BLaER1 (cell line): ENCODE measurements around the gene MSMB.
A peak's percentile ranks its signal among the peaks of the same experiment; 100 is the strongest.

ENCODE experiments used
- H3K27ac ChIP-seq: shearing (Covaris generic); formaldehyde crosslinking; 2 replicates; pipeline ENCODE4 v1.8.1; 2022
- H3K27me3 ChIP-seq: shearing (Covaris generic); formaldehyde crosslinking; 2 replicates; pipeline ENCODE4 v1.8.1; 2022
- H3K36me3 ChIP-seq: shearing (Covaris generic); formaldehyde crosslinking; 2 replicates; pipeline ENCODE4 v1.8.1; 2022
- H3K4me1 ChIP-seq: shearing (Covaris generic); formaldehyde crosslinking; 2 replicates; pipeline ENCODE4 v1.8.1; 2022
- H3K4me2 ChIP-seq: shearing (Covaris generic); formaldehyde crosslinking; 2 replicates; pipeline ENCODE4 v1.8.1; 2022
- H3K4me3 ChIP-seq: shearing (Covaris generic); formaldehyde crosslinking; 2 replicates; pipeline ENCODE4 v1.8.1; 2022
- H3K9ac ChIP-seq: shearing (Covaris generic); formaldehyde crosslinking; 2 replicates; pipeline ENCODE4 v1.8.1; 2022
- H3K9me3 ChIP-seq: shearing (Covaris generic); formaldehyde crosslinking; 2 replicates; pipeline ENCODE4 v1.8.1; 2022
- H4K20me1 ChIP-seq: shearing (Covaris generic); formaldehyde crosslinking; 2 replicates; pipeline ENCODE4 v1.8.1; 2022
- Cebpa-rat ChIP-seq: shearing (Covaris generic); IDR thresholded peaks from 2 replicates; pipeline ENCODE4 v1.8.1; 2022

MSMB gene

DNA sequence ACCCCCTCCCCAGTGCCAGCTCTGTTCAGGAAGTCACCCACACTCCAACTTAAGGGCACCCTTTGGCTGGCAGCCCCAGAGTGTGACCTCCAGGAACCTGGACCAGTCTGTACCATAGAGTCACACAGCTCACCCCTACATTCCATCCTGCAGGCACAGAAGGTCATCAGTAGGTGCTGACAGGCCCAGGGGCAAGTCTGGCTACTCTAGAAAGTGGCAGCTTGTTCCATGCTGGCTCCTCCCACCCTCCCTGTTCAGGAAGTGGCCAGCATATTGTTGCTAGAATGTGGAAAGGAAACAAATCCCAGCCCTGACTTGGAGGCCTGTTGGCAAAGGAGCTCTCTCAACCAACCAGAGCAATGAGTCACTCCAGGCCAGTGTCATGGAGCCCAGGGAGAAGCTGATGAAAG is 12.5 kb downstream of the MSMB start:
- Histone ChIP-seq H3K9me3 (no peaks in the 10 kb centered on the region), H3K4me1 (peaks cover 24% of the 10 kb centered on the region), H3K9ac (no peak overlapping the region), H3K4me2 (no peak overlapping the region), H4K20me1 (peaks cover 16% of the 10 kb centered on the region; the same call in 1 of the 2 replicates), H3K27ac (no peak overlapping the region), H3K36me3 (no peaks in the 10 kb centered on the region), H3K27me3 (no peaks in the 10 kb centered on the region), H3K4me3 (no peak overlapping the region)
- TF ChIP-seq Cebpa-rat: no peak

DNA sequence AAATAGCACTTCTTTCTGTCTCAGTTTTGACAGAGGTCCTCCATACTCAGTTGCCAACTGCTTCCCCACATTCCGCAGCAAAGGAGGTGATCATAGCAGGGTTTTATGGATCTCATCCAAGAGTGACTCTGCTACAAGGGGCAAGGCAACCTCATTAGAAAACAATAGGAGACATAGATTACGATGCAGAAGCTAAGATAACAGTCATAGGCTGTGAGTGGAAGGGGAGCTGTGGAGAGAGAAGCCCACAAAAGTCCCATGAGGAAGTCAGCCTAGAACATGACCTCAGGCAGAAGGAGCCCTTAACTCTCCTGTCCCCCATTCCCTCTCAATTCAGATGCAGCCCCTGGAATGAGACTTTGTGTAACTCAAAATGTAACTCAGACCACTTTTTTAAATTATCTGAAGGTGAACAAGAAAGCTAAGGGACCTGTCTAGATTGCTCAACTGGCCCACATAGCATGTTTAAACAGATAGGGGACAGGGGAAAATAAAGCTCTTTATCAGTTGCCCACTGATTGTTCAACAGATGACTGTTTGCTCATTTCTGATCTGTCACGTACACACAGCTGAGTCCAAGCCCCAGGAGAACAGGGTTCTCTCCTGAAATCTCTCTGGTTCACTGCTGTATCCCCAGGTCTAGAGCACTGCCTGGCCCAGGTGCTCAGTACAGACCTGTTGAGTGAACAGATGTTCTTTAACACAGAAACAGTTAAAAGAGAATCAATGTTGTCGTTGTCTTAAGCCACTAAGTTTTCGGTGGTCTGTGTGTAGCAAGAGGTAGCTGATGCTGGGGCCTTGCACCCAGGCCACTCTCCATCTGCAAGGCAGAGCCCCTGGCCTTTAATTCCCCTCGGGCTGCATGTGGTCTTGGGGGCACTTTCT is 14.2 kb downstream of the MSMB start:
- Histone ChIP-seq H4K20me1 (peaks cover 33% of the 10 kb centered on the region), H3K4me2 (0 out of 2 replicates have a peak overlapping the region, but pooled peaks have one; percentile 7), H3K4me3 (no peak overlapping the region), H3K9me3 (no peaks in the 10 kb centered on the region), H3K4me1 (peaks cover 34% of the 10 kb centered on the region), H3K27ac (no peak overlapping the region), H3K27me3 (no peaks in the 10 kb centered on the region), H3K36me3 (peaks cover 10% of the 10 kb centered on the region), H3K9ac (no peak overlapping the region)
- no peak for TF ChIP-seq Cebpa-rat

DNA sequence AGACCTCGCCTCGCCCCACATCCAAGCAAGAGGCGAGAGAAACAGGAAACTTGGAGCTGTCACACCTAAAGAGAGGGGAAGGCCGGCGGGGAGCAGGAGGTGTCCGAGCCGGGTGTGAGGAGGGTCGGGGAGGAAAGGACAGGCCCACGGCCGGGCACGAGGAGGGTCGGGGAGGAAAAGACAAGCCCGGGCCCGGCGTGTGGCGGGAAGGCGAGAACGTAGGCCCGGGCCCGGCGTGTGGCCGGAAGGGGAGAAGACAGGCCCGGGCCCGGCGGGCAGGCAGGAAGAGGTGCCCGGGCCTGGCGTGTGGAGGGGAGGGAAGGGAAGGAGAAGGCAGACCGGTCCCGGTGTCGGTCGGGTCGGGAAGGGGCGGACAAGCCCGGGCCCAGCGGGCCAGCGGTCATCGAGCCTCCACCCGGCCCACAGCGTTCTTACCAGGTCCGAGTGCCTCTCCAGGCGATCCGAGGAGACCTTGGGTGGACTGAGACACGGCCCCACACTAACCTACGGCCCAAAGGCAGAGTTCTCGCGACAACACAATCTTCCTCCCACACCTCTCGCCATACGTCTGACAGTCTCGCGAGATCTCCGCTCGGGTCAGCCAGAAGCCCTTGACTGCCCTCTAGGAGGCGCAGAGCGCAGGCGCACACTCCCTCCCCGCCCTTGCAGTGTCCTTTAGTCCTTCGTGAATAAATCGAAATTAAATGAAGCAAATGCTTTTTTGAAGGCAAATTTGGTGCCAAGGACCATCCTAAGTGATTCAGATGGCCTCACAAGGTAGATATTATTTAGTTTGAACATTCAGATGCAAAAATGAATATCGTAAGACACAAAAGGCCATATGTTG is 15.8 kb downstream of the MSMB start, which contains the start of gene NCOA4:
Gene NCOA4 (minus strand): TSS at position 533 of the 847 bp plus-strand sequence. CDS start 13,943 bp downstream, outside the sequence.
- Histone ChIP-seq H3K4me3 (peak within 1 kb of the TSS; percentile 88), H3K36me3 (peaks cover 19% of the 10 kb centered on the region), H3K9ac (peak within 1 kb of the TSS; percentile 98), H3K4me2 (peak within 1 kb of the TSS; percentile 86), H4K20me1 (peaks cover 49% of the 10 kb centered on the region), H3K9me3 (no peaks in the 10 kb centered on the region), H3K27me3 (no peaks in the 10 kb centered on the region), H3K27ac (peak within 1 kb of the TSS; percentile 95), H3K4me1 (peaks cover 34% of the 10 kb centered on the region)
- no peak for TF ChIP-seq Cebpa-rat

GRCh38 chr10:46029461-46030030 is 16.5 kb downstream of the MSMB start:
- peak overlapping the region; percentile 88 for H3K4me3 ChIP-seq
- no peaks in the 10 kb centered on the region for H3K27me3 ChIP-seq
- peaks cover 34% of the 10 kb centered on the region for H3K4me1 ChIP-seq
- peaks cover 56% of the 10 kb centered on the region for H4K20me1 ChIP-seq
- TF ChIP-seq Cebpa-rat: no peak
- H3K27ac ChIP-seq: peak overlapping the region; percentile 95
- H3K4me2 ChIP-seq: peak overlapping the region; percentile 86
- H3K9ac ChIP-seq: peak overlapping the region; percentile 98
- peaks cover 26% of the 10 kb centered on the region for H3K36me3 ChIP-seq
- H3K9me3 ChIP-seq: no peaks in the 10 kb centered on the region

- Histone ChIP-seq H4K20me1 (peaks cover 63% of the 10 kb centered on the region), H3K27me3 (no peaks in the 10 kb centered on the region), H3K4me3 (peak overlapping the region; percentile 88), H3K4me1 (peaks cover 39% of the 10 kb centered on the region), H3K4me2 (peak overlapping the region; percentile 86), H3K9me3 (no peaks in the 10 kb centered on the region), H3K27ac (peak overlapping the region; percentile 95), H3K9ac (peak overlapping the region; percentile 98), H3K36me3 (peaks cover 27% of the 10 kb centered on the region)
- TF ChIP-seq Cebpa-rat: no peak
Observed at GRCh38 chr10:46028584-46029460, 17.2 kb downstream of the MSMB start.

- no peak overlapping the region for H3K9ac ChIP-seq
- H3K4me2 ChIP-seq: no peak overlapping the region
- no peaks in the 10 kb centered on the region for H3K27me3 ChIP-seq
- TF ChIP-seq Cebpa-rat: no peak
- H3K27ac ChIP-seq: no peak overlapping the region
- peaks cover 42% of the 10 kb centered on the region for H3K4me1 ChIP-seq
- H3K36me3 ChIP-seq: peaks cover 32% of the 10 kb centered on the region
- no peak overlapping the region for H3K4me3 ChIP-seq
- peaks cover 91% of the 10 kb centered on the region for H4K20me1 ChIP-seq
- peaks cover 4% of the 10 kb centered on the region; the same call in 1 of the 2 replicates for H3K9me3 ChIP-seq
Observed at GRCh38 chr10:46026106-46026505, 20.0 kb downstream of the MSMB start.

DNA sequence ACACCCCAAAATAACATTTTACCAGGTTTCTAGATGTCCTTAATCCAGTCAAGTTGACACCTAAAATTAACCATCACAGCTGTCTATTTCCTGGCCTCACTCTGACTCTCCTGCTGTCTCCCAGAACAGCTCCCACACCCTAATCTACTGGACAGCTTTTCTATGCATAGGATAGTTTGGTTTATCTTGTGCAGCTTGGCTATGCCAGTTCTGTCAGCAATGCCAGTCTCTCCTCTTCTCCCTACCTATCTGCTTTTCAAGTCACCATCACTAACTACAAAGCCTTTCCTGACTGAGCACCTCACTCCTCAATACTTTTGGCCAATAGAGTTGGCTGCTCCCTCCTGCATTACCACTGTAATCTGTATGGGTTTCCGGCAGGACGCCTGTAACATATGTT is 20.7 kb downstream of the MSMB start:
- Histone ChIP-seq H3K9me3 (peaks cover 4% of the 10 kb centered on the region; the same call in 1 of the 2 replicates), H3K27ac (no peak overlapping the region), H3K4me3 (no peak overlapping the region), H3K4me2 (no peak overlapping the region), H3K27me3 (no peaks in the 10 kb centered on the region), H3K9ac (no peak overlapping the region), H4K20me1 (peaks cover 98% of the 10 kb centered on the region), H3K4me1 (peaks cover 42% of the 10 kb centered on the region), H3K36me3 (peaks cover 32% of the 10 kb centered on the region)
- no peak for TF ChIP-seq Cebpa-rat

DNA sequence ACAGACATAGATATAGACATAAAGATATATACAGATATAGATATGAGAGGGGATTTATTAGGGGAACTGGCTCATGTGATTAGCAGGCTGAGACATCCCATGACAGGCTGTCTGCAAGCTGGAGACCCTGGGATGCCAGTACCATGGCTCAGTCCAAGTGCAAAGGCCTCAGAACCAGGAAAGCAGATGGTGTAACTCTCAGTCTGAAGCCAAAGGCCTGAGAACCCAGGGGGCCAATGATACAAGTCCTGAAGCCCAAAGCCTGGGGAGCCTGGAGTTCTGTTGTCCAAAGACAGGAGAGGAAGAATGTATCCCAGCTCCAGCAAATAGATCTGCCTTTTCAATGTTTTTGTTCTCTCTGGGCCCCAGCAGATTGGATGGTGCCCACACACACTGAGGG is 21.1 kb downstream of the MSMB start:
- Histone ChIP-seq H3K9ac (no peak overlapping the region), H3K4me2 (no peak overlapping the region), H3K9me3 (peaks cover 4% of the 10 kb centered on the region; the same call in 1 of the 2 replicates), H3K27ac (no peak overlapping the region), H3K4me3 (no peak overlapping the region), H4K20me1 (peaks cover 100% of the 10 kb centered on the region), H3K27me3 (no peaks in the 10 kb centered on the region), H3K4me1 (peaks cover 46% of the 10 kb centered on the region), H3K36me3 (peaks cover 32% of the 10 kb centered on the region)
- TF ChIP-seq Cebpa-rat: no peak
